GM12891 (cell line): ENCODE measurements around the gene GIGYF1.
"Not testable (repeated sequence)": the region's sequence is repeated elsewhere in the genome, so short reads cannot be mapped to it uniquely, and the experiment has no call there.

Source experiments
- DNase-seq: peaks from one replicate; pipeline ENCODE4 v3.0.0; 2011; ENCODE audit warnings: low spot score; ENCODE audit not compliant: insufficient read length
- FAIRE-seq: peaks from 2 replicates; lab custom pipeline; 2011; peaks lifted over from hg19 to GRCh38; lab: Jason Lieb, UNC
- PAX5 ChIP-seq: IDR thresholded peaks from 2 replicates; pipeline ENCODE4 v1.6.1; 2011; ENCODE audit warnings: low read length, moderate library complexity, mild to moderate bottlenecking; ENCODE audit not compliant: insufficient read depth, severe bottlenecking
- POLR2A ChIP-seq: IDR thresholded peaks from 2 replicates; pipeline ENCODE4 v1.6.1; 2011; ENCODE audit warnings: low read depth, low read length, control low read depth
- POLR2AphosphoS5 ChIP-seq: IDR thresholded peaks from 2 replicates; pipeline ENCODE4 v1.6.1; 2011; ENCODE audit warnings: low read depth, low read length, control low read depth
- POU2F2 ChIP-seq: IDR thresholded peaks from 2 replicates; pipeline ENCODE4 v1.6.1; 2011; ENCODE audit warnings: low read depth, mild to moderate bottlenecking, control low read depth, low read length, moderate library complexity
- SPI1 ChIP-seq: IDR thresholded peaks from 2 replicates; pipeline ENCODE4 v1.6.1; 2011; ENCODE audit warnings: low read depth, low read length, control low read depth
- TAF1 ChIP-seq: IDR thresholded peaks from 2 replicates; pipeline ENCODE4 v1.6.1; 2011; ENCODE audit warnings: low read depth, low read length, control low read depth

GIGYF1 gene

DNA sequence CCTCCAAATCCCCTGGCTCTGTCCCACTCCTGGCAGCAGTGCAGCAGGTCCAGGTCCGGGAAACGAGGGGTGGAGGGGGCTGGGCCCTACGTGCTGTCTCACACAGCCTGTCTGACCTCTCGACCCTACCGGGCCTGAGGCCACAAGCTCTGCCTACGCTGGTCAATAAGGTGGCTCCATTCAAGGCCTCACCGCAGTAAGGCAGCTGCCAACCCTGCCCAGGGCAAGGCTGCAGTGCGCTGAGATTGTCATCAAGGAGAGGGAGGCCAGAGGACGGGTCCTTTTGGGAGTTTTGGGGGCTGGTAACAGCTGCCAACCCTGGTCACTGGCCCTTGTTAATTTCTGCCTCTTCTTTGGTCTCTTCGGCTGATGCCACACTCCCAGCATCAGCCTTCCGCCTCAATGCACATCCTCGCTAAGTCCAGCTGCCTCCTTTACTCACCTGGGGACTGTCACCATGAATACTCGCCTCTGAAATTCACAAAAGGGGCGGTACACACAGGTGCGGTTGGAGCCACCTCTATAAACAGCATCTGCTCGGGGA, 29.8 kb upstream of the GIGYF1 start:
- FAIRE-seq (no peak), DNase-seq (no peak)
- TF ChIP-seq POLR2A = no peak
- no peak for TF ChIP-seq TAF1
- no peak for TF ChIP-seq PAX5
- TF ChIP-seq SPI1 = no peak
- TF ChIP-seq POU2F2 = no peak
- TF ChIP-seq POLR2AphosphoS5 = no peak

DNA sequence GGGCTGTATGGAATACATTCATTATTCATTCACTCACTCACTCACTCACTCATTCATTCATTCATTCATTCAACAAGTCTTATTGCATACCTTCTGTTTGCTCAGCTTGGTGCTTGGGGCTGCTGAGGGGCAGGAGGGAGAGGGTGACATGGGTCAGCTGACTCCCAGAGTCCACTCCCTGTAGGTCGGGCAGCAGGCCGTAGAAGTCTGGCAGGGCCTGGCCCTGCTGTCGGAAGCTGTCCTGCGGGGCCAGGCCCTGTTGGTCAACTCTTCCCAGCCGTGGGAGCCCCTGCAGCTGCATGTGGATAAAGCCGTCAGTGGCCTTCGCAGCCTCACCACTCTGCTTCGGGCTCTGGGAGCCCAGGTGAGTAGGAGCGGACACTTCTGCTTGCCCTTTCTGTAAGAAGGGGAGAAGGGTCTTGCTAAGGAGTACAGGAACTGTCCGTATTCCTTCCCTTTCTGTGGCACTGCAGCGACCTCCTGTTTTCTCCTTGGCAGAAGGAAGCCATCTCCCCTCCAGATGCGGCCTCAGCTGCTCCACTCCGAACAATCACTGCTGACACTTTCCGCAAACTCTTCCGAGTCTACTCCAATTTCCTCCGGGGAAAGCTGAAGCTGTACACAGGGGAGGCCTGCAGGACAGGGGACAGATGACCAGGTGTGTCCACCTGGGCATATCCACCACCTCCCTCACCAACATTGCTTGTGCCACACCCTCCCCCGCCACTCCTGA, 28.6 kb upstream of the GIGYF1 start:
- FAIRE-seq (no peak), DNase-seq (no peak)
- TF ChIP-seq TAF1 (no peak), POLR2A (no peak), PAX5 (no peak), POU2F2 (no peak), POLR2AphosphoS5 (no peak), SPI1 (no peak)

DNA sequence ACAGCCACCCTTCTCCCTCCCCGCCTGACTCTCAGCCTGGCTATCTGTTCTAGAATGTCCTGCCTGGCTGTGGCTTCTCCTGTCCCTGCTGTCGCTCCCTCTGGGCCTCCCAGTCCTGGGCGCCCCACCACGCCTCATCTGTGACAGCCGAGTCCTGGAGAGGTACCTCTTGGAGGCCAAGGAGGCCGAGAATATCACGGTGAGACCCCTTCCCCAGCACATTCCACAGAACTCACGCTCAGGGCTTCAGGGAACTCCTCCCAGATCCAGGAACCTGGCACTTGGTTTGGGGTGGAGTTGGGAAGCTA, 27.4 kb upstream of the GIGYF1 start:
- no peak for DNase-seq
- FAIRE-seq = no peak
- TF ChIP-seq TAF1 (no peak), POU2F2 (no peak), POLR2AphosphoS5 (no peak), PAX5 (no peak), POLR2A (no peak), SPI1 (no peak)

DNA sequence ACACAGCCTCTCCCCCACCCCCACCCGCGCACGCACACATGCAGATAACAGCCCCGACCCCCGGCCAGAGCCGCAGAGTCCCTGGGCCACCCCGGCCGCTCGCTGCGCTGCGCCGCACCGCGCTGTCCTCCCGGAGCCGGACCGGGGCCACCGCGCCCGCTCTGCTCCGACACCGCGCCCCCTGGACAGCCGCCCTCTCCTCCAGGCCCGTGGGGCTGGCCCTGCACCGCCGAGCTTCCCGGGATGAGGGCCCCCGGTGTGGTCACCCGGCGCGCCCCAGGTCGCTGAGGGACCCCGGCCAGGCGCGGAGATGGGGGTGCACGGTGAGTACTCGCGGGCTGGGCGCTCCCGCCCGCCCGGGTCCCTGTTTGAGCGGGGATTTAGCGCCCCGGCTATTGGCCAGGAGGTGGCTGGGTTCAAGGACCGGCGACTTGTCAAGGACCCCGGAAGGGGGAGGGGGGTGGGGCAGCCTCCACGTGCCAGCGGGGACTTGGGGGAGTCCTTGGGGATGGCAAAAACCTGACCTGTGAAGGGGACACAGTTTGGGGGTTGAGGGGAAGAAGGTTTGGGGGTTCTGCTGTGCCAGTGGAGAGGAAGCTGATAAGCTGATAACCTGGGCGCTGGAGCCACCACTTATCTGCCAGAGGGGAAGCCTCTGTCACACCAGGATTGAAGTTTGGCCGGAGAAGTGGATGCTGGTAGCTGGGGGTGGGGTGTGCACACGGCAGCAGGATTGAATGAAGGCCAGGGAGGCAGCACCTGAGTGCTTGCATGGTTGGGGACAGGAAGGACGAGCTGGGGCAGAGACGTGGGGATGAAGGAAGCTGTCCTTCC, 26.8 kb upstream of the GIGYF1 start:
- FAIRE-seq (no peak), DNase-seq (no peak)
- TF ChIP-seq SPI1 (no peak), POLR2A (no peak)

DNA sequence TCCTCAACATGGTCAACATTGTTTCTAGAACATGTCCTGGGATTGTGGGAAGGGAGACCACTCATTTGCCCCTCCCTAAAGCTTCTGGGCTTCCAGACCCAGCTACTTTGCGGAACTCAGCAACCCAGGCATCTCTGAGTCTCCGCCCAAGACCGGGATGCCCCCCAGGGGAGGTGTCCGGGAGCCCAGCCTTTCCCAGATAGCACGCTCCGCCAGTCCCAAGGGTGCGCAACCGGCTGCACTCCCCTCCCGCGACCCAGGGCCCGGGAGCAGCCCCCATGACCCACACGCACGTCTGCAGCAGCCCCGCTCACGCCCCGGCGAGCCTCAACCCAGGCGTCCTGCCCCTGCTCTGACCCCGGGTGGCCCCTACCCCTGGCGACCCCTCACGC, 26.2 kb upstream of the GIGYF1 start, which contains the start of gene EPO:
Gene EPO (plus strand): TSS at position 190 of the 392 bp plus-strand sequence. CDS start 513 bp downstream, outside the sequence.
- FAIRE-seq = no peak
- no peak for DNase-seq
- TF ChIP-seq POU2F2 = no peak
- no peak for TF ChIP-seq PAX5
- no peak for TF ChIP-seq SPI1
- no peak for TF ChIP-seq POLR2AphosphoS5
- TF ChIP-seq TAF1 = no peak
- no peak for TF ChIP-seq POLR2A

DNA sequence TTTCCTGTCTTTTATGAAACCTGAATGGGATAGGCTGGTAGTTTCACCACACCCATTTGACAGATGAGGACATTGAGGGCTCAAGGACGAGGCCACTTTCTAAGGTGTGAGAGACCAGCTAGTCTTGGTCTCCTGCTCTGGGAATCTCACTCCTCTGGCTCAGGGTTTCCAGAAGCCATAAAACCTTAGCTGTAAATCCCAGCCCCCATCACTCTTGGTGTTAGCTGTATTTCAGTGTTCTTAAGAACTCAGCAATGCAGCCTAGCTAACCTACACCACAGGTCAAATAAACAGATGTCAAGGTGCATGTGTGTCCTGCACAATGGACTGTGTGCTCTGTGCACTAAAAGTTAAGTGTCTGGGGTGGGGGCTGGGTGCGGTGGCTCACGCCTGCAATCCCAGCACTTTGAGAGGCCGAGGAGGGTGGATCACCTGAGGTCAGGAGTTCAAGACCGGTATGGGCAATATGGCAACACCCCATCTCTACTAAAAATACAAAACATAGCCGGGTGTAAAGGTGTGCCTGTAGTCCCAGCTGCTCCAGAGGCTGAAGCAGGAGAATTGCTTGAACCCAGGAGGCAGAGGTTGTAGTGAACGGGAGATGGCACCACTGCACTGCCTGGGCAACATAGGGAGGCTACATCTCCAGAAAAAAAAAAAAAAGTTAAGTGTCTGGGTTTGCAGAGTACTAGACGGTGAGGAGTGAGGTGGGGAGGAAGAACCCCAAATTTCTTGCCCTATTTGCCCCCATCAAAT, 25.7 kb upstream of the GIGYF1 start:
- TF ChIP-seq POLR2AphosphoS5 (no peak), POU2F2 (no peak), POLR2A (no peak), TAF1 (no peak), PAX5 (no peak), SPI1 (no peak)
- DNase-seq = no peak
- no peak for FAIRE-seq

DNA sequence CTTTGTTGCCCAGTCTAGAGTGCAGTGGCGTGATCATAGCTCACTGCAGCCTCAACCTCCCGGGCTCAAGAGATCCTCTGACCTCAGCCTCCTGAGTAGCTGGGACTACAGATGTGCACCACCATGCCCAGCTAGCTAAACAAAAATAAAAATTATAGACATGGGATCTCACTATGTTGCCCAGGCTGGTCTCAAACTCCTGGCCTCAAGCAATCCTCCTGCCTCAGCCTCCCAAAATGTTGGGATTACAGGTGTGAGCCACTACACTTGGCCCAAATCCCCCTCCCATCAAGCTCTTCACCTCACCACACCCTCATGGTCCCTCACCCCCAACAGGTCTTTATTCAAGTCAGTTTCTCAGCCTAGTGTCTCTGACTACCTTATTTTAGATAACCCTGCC, 23.0 kb upstream of the GIGYF1 start:
- FAIRE-seq, DNase-seq: not testable (repeated sequence)

DNA sequence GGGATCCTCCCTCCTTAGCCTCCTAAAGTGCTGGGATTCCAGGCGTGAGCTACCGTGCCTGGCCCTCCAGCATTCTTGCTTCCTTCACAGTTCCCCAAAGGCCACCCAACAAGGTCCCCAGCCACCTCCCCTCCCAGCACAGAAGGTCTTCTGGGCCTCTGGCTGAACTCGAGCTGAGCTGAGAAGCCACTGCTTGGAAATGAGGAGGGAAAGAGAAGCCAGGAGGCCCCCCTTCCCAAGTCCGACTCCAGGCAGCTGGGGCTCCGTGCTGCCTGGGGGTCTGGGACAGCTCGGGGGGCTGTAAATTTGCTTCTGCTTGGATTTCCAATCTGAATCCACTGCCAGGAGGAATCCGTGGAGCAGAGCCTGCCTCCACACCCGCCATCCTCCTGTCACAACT, 20.7 kb upstream of the GIGYF1 start:
- no peak for TF ChIP-seq SPI1
- TF ChIP-seq POLR2AphosphoS5 = no peak
- TF ChIP-seq PAX5 = no peak
- no peak for TF ChIP-seq POU2F2
- no peak for TF ChIP-seq POLR2A
- no peak for TF ChIP-seq TAF1
- DNase-seq (no peak), FAIRE-seq (no peak)

DNA sequence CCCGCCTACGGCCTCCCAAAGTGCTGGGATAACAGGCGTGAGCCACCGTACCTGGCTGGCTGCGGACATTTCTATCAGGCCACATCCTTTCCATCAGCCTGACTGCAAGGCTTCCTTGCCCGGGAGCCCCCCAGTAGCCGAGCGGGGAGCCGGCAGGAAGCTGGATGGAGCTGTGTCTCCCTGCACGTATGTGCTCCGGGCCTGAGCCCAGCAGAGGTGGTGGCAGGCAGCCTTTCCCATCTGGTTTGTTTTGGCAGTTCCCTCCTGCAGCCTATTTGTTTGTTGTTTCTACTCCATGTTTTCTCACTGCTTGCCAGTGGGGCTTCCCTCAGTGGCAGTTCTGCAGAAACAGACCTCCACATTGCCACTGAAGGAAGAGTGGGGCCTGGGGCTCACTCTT, 17.3 kb upstream of the GIGYF1 start:
- FAIRE-seq (no peak), DNase-seq (no peak)
- TF ChIP-seq POLR2A (no peak), SPI1 (no peak), TAF1 (no peak), PAX5 (no peak), POLR2AphosphoS5 (no peak), POU2F2 (no peak)
